22Rv1 (cell line): ENCODE data around the gene SNX18.

Experiments used
- ZFX ChIP-seq: fragments of 450-650 bp; IDR thresholded peaks from 2 replicates; pipeline ENCODE4 v1.6.1; 2017; ENCODE audit warnings: antibody characterized with exemption, borderline replicate concordance
- TF ChIP-seq, protein P1 (sequence below): fragments of 450-650 bp; IDR thresholded peaks from 2 replicates; pipeline ENCODE4 v1.5.1; 2017; ENCODE audit warnings: mild to moderate bottlenecking

DNA sequence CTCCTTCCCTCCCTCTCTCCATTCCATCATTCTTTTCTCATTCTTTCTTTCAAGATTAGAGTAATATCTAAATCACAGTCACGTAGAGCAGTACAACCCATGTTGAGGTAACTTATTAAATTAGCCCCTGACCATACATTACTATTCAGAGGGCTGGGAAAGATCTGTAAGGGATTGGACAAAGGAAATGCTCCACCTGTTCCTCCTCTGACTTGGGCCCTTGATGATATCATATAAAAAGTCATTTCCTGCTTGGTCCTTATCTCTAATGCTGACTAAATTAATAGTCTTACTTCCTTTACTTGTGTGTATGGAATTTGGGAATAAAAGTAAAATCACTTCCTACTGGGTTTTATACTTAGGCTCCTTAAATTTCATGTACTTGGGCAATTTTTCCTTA is 40.8 kb downstream of the SNX18 start:
- TF ChIP-seq, protein P1, sequence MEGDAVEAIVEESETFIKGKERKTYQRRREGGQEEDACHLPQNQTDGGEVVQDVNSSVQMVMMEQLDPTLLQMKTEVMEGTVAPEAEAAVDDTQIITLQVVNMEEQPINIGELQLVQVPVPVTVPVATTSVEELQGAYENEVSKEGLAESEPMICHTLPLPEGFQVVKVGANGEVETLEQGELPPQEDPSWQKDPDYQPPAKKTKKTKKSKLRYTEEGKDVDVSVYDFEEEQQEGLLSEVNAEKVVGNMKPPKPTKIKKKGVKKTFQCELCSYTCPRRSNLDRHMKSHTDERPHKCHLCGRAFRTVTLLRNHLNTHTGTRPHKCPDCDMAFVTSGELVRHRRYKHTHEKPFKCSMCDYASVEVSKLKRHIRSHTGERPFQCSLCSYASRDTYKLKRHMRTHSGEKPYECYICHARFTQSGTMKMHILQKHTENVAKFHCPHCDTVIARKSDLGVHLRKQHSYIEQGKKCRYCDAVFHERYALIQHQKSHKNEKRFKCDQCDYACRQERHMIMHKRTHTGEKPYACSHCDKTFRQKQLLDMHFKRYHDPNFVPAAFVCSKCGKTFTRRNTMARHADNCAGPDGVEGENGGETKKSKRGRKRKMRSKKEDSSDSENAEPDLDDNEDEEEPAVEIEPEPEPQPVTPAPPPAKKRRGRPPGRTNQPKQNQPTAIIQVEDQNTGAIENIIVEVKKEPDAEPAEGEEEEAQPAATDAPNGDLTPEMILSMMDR: no peak
- TF ChIP-seq ZFX: no peak
